ENCODE measurements around the gene ATAD3A.
A peak's percentile ranks its signal among the peaks of the same experiment; 100 is the strongest.
"Not testable (repeated sequence)": the region's sequence is repeated elsewhere in the genome, so short reads cannot be mapped to it uniquely, and the experiment has no call there.

Gene ATAD3A

GRCh38 chr1:1490633-1491230 lies 21.2 kb upstream of the ATAD3A start:
- DNase-seq, result no peak

- DNase-seq, result no peak
Measured at GRCh38 chr1:1491601-1492000, 20.4 kb upstream of the ATAD3A start.

DNA sequence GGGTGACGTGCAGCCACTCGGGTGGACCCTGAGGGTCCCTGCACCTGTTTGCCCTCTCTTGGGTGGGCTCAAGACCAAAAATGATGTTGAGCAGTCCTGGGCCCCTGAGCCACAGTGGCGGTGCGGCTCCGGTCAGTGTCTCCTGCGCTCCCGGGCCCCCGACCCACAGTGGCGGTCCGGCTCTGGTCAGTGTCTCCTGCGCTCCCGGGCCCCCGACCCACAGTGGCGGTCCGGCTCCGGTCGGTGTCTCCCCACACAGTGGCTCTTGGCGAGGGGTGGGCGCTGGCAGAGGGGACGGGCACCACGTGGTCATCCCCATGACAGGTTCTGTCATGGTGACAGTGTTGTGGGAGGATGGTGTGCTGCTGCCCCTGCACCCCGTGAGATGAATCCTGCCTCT lies 17.7 kb upstream of the ATAD3A start:
- DNase-seq, result not testable (repeated sequence)

- not testable (repeated sequence) for DNase-seq
Measured at GRCh38 chr1:1495461-1495975, 16.4 kb upstream of the ATAD3A start.

- peak; percentile 81 for DNase-seq
Measured at GRCh38 chr1:1504777-1505365, 7.1 kb upstream of the ATAD3A start.

GRCh38 chr1:1505366-1505798 lies 6.6 kb upstream of the ATAD3A start:
- peak; percentile 23 for DNase-seq

GRCh38 chr1:1505801-1506200 lies 6.2 kb upstream of the ATAD3A start:
- DNase-seq, result not testable (repeated sequence)

- DNase-seq, result no peak
Measured at GRCh38 chr1:1507305-1507704, 4.7 kb upstream of the ATAD3A start.

DNA sequence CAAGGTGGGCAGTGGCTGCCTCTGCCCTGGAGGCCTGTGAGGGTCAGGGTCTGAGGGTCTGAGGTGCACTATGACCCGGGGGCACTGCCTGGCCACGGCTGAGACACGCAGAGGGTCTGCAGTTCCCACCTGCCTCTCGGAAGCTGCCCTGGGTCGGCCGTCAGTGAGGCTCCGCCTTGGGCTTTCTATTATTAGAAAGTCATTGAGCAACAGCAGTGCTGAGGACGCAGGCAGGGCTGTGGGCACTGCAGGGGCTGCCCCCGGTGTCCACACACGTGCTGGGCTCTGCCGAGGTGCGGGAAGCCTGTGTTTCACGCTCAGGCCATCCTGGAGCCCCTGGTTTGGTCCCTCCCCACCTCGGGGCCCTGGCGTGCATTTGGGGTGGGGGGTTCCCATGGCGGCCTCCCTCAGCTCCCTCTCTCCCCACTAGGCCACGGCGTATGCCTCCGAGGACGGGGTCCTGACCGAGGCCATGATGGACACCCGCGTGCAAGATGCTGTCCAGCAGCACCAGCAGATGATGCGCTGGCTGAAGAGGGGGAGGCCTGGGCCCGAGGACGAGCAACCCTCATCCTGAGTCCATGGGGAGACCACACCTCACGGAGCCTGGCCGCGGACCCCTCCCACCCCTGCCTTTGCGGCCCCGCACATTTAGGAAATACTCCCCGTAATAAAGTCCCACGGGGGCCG lies 3.0 kb upstream of the ATAD3A start:
- DNase-seq, result not testable (repeated sequence)

DNA sequence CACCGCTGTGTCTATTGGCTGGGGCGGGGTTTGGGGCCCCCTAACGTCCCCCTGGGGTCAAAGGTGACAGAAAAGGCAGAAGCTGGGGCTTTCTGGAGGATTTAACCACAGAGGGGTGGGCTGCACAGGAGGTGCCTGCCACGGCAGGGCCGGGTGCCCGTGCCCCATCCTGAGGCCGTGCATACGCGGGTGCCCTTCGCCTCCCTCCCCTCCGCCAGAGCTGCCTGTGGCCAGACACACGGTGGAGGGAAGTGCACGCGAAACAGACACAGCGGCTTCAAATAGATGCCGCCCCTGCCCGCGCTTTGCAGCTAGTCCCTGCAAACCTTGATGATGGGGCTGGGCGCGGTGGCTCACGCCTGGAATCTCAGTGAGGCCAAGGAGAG lies 2.5 kb upstream of the ATAD3A start:
- DNase-seq, result not testable (repeated sequence)

- no peak for DNase-seq
Measured at GRCh38 chr1:1510912-1511532, 940 bp upstream of the ATAD3A start.

- not testable (repeated sequence) for DNase-seq
Measured at GRCh38 chr1:1512425-1512824, 463 bp downstream of the ATAD3A start.

DNA sequence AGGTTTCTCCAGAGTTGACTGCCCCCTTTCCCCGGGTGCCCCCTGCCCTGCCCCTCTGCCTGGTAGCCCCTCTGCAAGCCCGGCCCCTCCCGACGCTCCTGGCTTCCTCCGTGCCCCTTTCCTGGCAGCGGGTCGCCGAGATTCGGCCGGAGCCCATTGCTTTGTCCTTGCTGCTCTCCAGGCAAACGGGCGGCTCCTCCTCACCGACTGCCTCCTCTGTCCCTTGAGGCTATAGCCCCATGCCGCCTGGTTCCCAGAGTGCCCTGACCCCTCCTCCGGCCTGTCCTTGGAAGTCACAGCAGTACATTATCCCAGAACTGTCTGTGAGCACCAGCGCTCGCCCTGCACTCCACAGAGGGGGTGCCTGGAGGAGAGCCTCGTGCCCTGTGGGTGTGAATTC lies 1.7 kb downstream of the ATAD3A start:
- DNase-seq, result not testable (repeated sequence)

DNA sequence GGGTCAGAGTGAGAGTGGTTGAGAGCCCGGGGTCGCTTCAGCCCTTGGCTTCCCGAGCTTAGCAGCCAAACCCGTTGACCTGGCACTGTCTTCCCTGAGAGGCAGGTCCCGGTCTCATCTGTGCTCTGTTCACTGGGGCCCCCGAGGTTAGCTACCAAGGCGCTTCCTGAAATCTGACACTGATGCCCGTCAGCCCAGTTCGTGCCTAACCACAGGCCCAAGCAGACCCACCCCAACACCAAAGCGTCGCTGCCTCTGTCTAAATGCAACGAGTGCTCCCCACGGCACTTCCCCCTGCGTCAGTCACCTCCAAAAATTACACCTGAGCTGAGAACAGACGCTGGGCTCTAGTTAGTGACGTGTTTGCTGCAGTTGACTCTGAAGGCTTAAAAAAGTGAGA lies 2.4 kb downstream of the ATAD3A start:
- not testable (repeated sequence) for DNase-seq

DNA sequence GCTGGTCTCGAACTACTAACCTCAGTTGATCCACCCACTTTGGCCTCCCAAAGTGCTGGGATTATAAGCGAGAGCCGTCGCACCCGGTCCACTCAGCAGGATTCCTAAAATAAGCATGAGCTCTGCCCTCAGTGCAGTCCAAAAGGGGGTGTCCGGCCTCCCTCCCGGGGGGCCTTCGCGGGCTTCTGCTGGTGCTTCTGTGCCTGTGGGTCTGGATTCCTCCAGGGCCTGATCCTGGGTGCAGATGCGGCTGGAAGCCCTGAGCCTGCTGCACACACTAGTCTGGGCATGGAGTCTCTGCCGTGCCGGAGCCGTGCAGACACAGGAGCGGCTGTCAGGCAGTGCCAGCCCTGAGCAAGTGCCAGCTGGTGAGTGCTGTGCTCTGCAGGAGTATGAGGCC lies 5.0 kb downstream of the ATAD3A start:
- DNase-seq, result not testable (repeated sequence)

DNA sequence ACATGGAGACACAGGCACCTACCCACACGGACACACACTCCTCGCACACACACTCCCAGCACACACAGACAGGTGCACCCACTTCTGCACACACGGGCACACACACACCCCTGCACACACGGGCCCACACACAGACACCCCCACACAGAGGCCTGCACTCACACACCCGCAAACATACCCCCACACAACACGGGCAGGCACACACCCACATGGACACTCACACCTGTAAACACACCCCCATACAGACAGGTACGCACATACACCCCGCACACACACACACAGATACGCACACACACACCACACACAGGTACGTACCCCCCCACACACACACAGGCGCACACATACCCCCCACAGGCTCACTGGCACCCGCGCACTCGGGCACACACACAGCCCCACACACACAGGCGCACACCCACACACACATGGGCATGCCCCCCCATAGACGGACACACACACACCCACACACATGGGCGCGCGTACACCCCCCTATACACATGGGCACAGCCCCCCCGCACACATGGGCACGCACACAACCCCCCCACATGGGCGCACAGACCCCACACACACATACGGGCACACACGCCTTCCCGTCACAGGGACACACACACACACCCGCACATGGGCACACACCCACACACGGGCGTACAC lies 6.1 kb downstream of the ATAD3A start:
- DNase-seq, result no peak

DNA sequence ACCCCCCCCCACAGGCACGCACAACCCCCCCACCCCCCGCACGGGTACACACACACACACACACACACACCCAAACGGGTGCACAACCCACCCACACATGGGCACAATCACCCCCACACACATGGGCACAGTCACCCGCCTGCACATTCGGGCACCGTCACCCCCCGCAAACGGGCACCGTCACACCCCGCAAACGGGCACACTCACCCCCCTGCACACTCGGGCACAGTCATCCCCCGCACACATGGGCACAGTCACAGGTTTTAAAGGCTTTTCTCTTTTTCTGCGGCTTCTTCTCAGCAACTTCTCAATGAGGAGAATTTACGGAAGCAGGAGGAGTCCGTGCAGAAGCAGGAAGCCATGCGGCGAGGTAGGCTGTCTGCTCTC lies 6.7 kb downstream of the ATAD3A start:
- DNase-seq, result not testable (repeated sequence)

GRCh38 chr1:1519805-1520505 lies 8.0 kb downstream of the ATAD3A start:
- not testable (repeated sequence) for DNase-seq

GRCh38 chr1:1521331-1521730 lies 9.4 kb downstream of the ATAD3A start:
- no peak for DNase-seq

GRCh38 chr1:1522536-1522935 lies 10.6 kb downstream of the ATAD3A start:
- DNase-seq, result not testable (repeated sequence)

GRCh38 chr1:1523226-1523625 lies 11.3 kb downstream of the ATAD3A start:
- DNase-seq, result not testable (repeated sequence)

- not testable (repeated sequence) for DNase-seq
Measured at GRCh38 chr1:1523651-1524050, 11.7 kb downstream of the ATAD3A start.
